K562 (cell line): ENCODE results near the gene TMSB15C. TPM values are rescaled to one million over a fixed set of nuclear protein-coding genes. Genes with fewer than 3 reads are reported as not detected.
"Not testable (repeated sequence)": the region's sequence is repeated elsewhere in the genome, so short reads cannot be mapped to it uniquely, and the experiment has no call there.

Experiments
- ATAC-seq: fragments of 200-7000 bp; cut with Tn5 transposase; 3 replicates; pipeline ENCODE4 v1.9.1; 2020; ENCODE audit warnings: moderate library complexity
- BruUV-seq: library from RNA; stranded (reverse); fragments of 400-500 nt; replicated peaks from 2 replicates; lab custom pipeline; 2021; lab: Mats Ljungman, UMichigan
- CTCF ChIA-PET: fragments of 300-600 bp; formaldehyde crosslinking; extraction: SDS; loops from one replicate; lab custom pipeline; 2021; ENCODE audit warnings: low intra/inter-chr PET ratio; lab: Yijun Ruan, JAX
- POLR2A ChIA-PET: fragments of 300-600, 350-650 bp; sonication (Branson Sonifier 250); formaldehyde crosslinking; extraction: SDS; loops from one replicate; lab custom pipeline; 2021; ENCODE audit warnings: antibody characterized with exemption, inconsistent platforms; lab: Yijun Ruan, JAX
- DNase-seq, 4 experiments: peaks; one replicate each; pipeline versions ENCODE4 v3.0.0 to v3.0.0-alpha.2; 2011 to 2018; ENCODE audit warnings: low spot score in 3 of 4, mixed read lengths in 3 of 4; ENCODE audit errors: extremely low read depth in 1 of 4
- FAIRE-seq: peaks from 2 replicates; lab custom pipeline; 2011; peaks lifted over from hg19 to GRCh38; lab: Jason Lieb, UNC
- H2AFZ ChIP-seq: 2 replicates; pipeline ENCODE4 v1.6.0; 2011; ENCODE audit warnings: low read depth, low read length, control low read depth, inconsistent platforms
- H3K27ac ChIP-seq: fragments of 200-600 bp; 3 replicates; pipeline ENCODE4 v1.8.0; 2011; ENCODE audit warnings: low read depth, mild to moderate bottlenecking, control low read depth, inconsistent platforms, low read length, moderate library complexity, mixed read lengths; ENCODE audit errors: extremely low read depth
- H3K27me3 ChIP-seq, 2 experiments: fragments of 300-600 bp in 1 of 2; 2 replicates in 1 of 2; 3 replicates in 1 of 2; pipeline versions ENCODE4 v1.6.0 to v1.8.0; 2011; ENCODE audit warnings: inconsistent platforms in 2 of 2, low read length in 2 of 2, mild to moderate bottlenecking in 1 of 2, mixed read lengths in 1 of 2, moderate library complexity in 1 of 2; ENCODE audit not compliant: control insufficient read depth in 2 of 2, insufficient read depth in 2 of 2
- H3K36me3 ChIP-seq: fragments of 300-600 bp; 3 replicates; pipeline ENCODE4 v1.8.0; 2011; ENCODE audit warnings: mild to moderate bottlenecking, low read length, inconsistent platforms; ENCODE audit not compliant: control insufficient read depth, insufficient read depth
- H3K4me1 ChIP-seq, 2 experiments: fragments of 200-600 bp in 1 of 2; replicated peaks in 1 of 2; 2 replicates in 1 of 2; 3 replicates in 1 of 2; pipeline versions ENCODE4 v1.5.1 to v1.8.0; 2011; ENCODE audit warnings: inconsistent platforms in 2 of 2, low read length in 2 of 2, mild to moderate bottlenecking in 1 of 2, mixed read lengths in 1 of 2, moderate library complexity in 1 of 2; ENCODE audit not compliant: control insufficient read depth in 2 of 2, insufficient read depth in 2 of 2
- H3K4me2 ChIP-seq: 2 replicates; pipeline ENCODE4 v1.6.1; 2011; ENCODE audit warnings: low read length, control low read depth, inconsistent platforms, mixed read lengths; ENCODE audit not compliant: insufficient read depth
- H3K4me3 ChIP-seq: fragments of 200-600 bp; sonication (generic), shearing (Covaris generic); 2 replicates; pipeline ENCODE4 v1.5.1; 2016; ENCODE audit warnings: control low read depth, inconsistent platforms
- H3K79me2 ChIP-seq: fragments of 200-600 bp; 3 replicates; pipeline ENCODE4 v1.8.0; 2011; ENCODE audit warnings: low read length, inconsistent platforms; ENCODE audit not compliant: control insufficient read depth, insufficient read depth
- H3K9ac ChIP-seq, 2 experiments: 2 replicates each; pipeline versions ENCODE4 v1.6.0 to v1.6.1; 2011; ENCODE audit warnings: low read depth in 2 of 2, low read length in 2 of 2, control low read depth in 1 of 2, inconsistent platforms in 1 of 2, mild to moderate bottlenecking in 1 of 2, mixed read lengths in 1 of 2; ENCODE audit not compliant: insufficient read depth in 1 of 2
- H3K9me1 ChIP-seq: one replicate; pipeline ENCODE4 v1.6.0; 2011; ENCODE audit warnings: inconsistent platforms, mild to moderate bottlenecking, low read length, moderate library complexity; ENCODE audit not compliant: control insufficient read depth, insufficient read depth
- H3K9me3 ChIP-seq: replicated peaks from 2 replicates; pipeline ENCODE4 v1.5.1; 2011; ENCODE audit warnings: low read depth, low read length, inconsistent platforms; ENCODE audit not compliant: control insufficient read depth, insufficient read depth
- H4K20me1 ChIP-seq: replicated peaks from 2 replicates; pipeline ENCODE4 v1.6.1; 2011; ENCODE audit warnings: low read length, inconsistent platforms, mixed read lengths; ENCODE audit not compliant: control insufficient read depth, insufficient read depth
- C11orf30 ChIP-seq: fragments of 450-650 bp; IDR thresholded peaks from 2 replicates; pipeline ENCODE4 v1.6.1; 2016; ENCODE audit warnings: low read depth, mild to moderate bottlenecking
- GTF2A2 ChIP-seq: IDR thresholded peaks from 2 replicates; pipeline ENCODE4 v1.6.1; 2016; ENCODE audit warnings: mild to moderate bottlenecking, missing genetic modification characterization, missing compliant biosample characterization
- HMG20A ChIP-seq: fragments of 450-650 bp; formaldehyde crosslinking; conservative IDR thresholded peaks from 2 replicates; pipeline ENCODE4 v1.4.0; 2020; ENCODE audit warnings: mild to moderate bottlenecking, mixed read lengths
- REST ChIP-seq, 2 experiments: fragments of 450-650 bp; formaldehyde crosslinking in 1 of 2; IDR thresholded peaks; 2 replicates each; pipeline versions ENCODE4 v1.4.0 to v1.6.1; 2014 to 2020; ENCODE audit warnings: mild to moderate bottlenecking in 2 of 2, borderline replicate concordance in 1 of 2, low read depth in 1 of 2
- ZBTB1 ChIP-seq: sonication (generic); formaldehyde crosslinking; IDR thresholded peaks from 2 replicates; pipeline ENCODE4 v1.8.1; 2023; ENCODE audit warnings: missing genetic modification reagents, low read depth, mild to moderate bottlenecking, borderline replicate concordance
- WGBS: fragments of 100-300 bp; shearing (Covaris generic); methylation state at CpG from one replicate; pipeline ENCODE4 v1.1.6; 2016; ENCODE audit warnings: low coverage, mixed read lengths; ENCODE audit not compliant: insufficient coverage; ENCODE audit errors: missing lambda C conversion rate; 5-methylcytosine and 5-hydroxymethylcytosine counted together
- in situ Hi-C: fragments of 300-500 bp; cut with MboI; formaldehyde crosslinking; loops from 4 replicates; pipeline ENCODE4 v1.15.0; 2018; ENCODE audit warnings: inconsistent platforms, mixed read lengths
- intact Hi-C: fragments of 100-400 bp; cut with micrococcal nuclease; formaldehyde crosslinking; loops from 2 replicates; pipeline ENCODE4 v1.14.2; 2022
- polyA plus RNA-seq, 8 experiments: library from polyadenylated mRNA; depleted of rRNA in 4 of 8; stranded (reverse) in 5 of 8; unstranded in 3 of 8; fragments of >200 nt; fragmentation: Nextera tagmentation in 2 of 8; fragmentation: Illumina TruSeq in 1 of 8; extraction: Ambion mirVana in 2 of 8; extraction: Trizol in 1 of 8; gene quantifications; 2 replicates each; pipeline versions ENCODE4 v1.2.1 to v1.2.3, GENCODE V29; 2011 to 2014; ENCODE audit warnings: inconsistent platforms in 1 of 8, missing spikeins in 1 of 8
- total RNA-seq, 7 experiments: library from RNA; depleted of rRNA in 6 of 7; stranded (reverse); fragments of >200 nt in 6 of 7; fragmentation: Illumina TruSeq in 2 of 7; extraction: Trizol in 2 of 7; gene quantifications; 2 replicates each; pipeline versions ENCODE4 v1.2.1 to v1.2.3, GENCODE V29; 2011 to 2021; ENCODE audit warnings: low replicate concordance in 1 of 7

The TMSB15C gene
- total and polyA plus RNA-seq, 9 of the 15 experiments (the other 6 are each of a cell fraction or from before 2014, with no cell fraction given): 0.03 TPM; not detected in 8

- TF ChIP-seq REST (IDR thresholded peaks at IDR 0.05; ENCODE audit: borderline replicate concordance) (no peak), REST (CRISPR knock-in tag; IDR thresholded peaks at IDR 0.05; ENCODE audit: low read depth) (no peak), GTF2A2 (tag) (no peak), HMG20A (CRISPR knock-in tag) (no peak), ZBTB1 (CRISPR knock-in tag) (no peak), C11orf30 (no peak)
These were observed 8.0 kb upstream of the TMSB15C start (continued) for GRCh38 chrX:104084063-104084462.

GRCh38 chrX:104077854-104078253, 1.8 kb upstream of the TMSB15C start:
- in situ Hi-C loops, FAIRE-seq, H3K4me2 ChIP-seq, DNase-seq, H3K9me3 ChIP-seq, CTCF ChIA-PET, POLR2A ChIA-PET, H3K27ac ChIP-seq, H3K4me3 ChIP-seq, H3K79me2 ChIP-seq, ATAC-seq, H4K20me1 ChIP-seq, H3K27me3 ChIP-seq, intact Hi-C loops, H3K4me1 ChIP-seq, H2AFZ ChIP-seq, H3K36me3 ChIP-seq, H3K9me1 ChIP-seq, H3K9ac ChIP-seq, BruUV-seq: not testable (repeated sequence)
- no CpG with 5 or more reads among the region's 6 CpGs for WGBS

GRCh38 chrX:104062636-104063035, 13.4 kb downstream of the TMSB15C start:
- intact Hi-C loops, DNase-seq, in situ Hi-C loops, CTCF ChIA-PET, H3K4me1 ChIP-seq, H3K4me3 ChIP-seq, H3K36me3 ChIP-seq, H3K9ac ChIP-seq, ATAC-seq, H2AFZ ChIP-seq, H3K9me3 ChIP-seq, BruUV-seq, H3K27ac ChIP-seq, FAIRE-seq, POLR2A ChIA-PET, H3K27me3 ChIP-seq, H3K79me2 ChIP-seq, H4K20me1 ChIP-seq, H3K4me2 ChIP-seq, H3K9me1 ChIP-seq: not testable (repeated sequence)
- WGBS: 0% methylated on average over 8 of the region's 18 CpGs
